ENCODE data around the gene AZGP1.

GRCh38 chr7:100017300-100017699 is 41.5 kb upstream of the AZGP1 start:
- TF ChIP-seq, protein P1, sequence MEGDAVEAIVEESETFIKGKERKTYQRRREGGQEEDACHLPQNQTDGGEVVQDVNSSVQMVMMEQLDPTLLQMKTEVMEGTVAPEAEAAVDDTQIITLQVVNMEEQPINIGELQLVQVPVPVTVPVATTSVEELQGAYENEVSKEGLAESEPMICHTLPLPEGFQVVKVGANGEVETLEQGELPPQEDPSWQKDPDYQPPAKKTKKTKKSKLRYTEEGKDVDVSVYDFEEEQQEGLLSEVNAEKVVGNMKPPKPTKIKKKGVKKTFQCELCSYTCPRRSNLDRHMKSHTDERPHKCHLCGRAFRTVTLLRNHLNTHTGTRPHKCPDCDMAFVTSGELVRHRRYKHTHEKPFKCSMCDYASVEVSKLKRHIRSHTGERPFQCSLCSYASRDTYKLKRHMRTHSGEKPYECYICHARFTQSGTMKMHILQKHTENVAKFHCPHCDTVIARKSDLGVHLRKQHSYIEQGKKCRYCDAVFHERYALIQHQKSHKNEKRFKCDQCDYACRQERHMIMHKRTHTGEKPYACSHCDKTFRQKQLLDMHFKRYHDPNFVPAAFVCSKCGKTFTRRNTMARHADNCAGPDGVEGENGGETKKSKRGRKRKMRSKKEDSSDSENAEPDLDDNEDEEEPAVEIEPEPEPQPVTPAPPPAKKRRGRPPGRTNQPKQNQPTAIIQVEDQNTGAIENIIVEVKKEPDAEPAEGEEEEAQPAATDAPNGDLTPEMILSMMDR (IDR thresholded peaks at IDR 0.05 in 4 of 5, conservative IDR thresholded peaks at IDR 0.05 in 1 of 5) = no peak
- TF ChIP-seq POLR2A (IDR thresholded peaks at IDR 0.05) = no peak

Data from gastrocnemius medialis (tissue), 4 donors.